ENCODE data around the gene MEX3A. TPM values are rescaled to one million over a fixed set of nuclear protein-coding genes. Genes with fewer than 3 reads are reported as not detected.
A peak's percentile ranks its signal among the peaks of the same experiment; 100 is the strongest.

Gene MEX3A
- total RNA-seq, 1 experiment from 2014 or later = 68.0 TPM

- Mint-ChIP-seq H3K4me3 (no peak overlapping the region), H3K9me3 (no peaks in the 10 kb centered on the region), H3K27me3 (ENCODE audit: low read depth) (no peaks in the 10 kb centered on the region), H3K36me3 (ENCODE audit: insufficient read depth in 1 of 3, low read depth in 3 of 3) (peaks cover 0 to 9% (median 2%) of the 10 kb centered on the region in 3 experiments; a peak in 3 of 7 replicates), H3K4me1 (peaks cover 56 to 66% of the 10 kb centered on the region in 2 experiments), H3K27ac (peak overlapping the region in 1 of 3 experiments; percentile 98; a peak in 2 of 7 replicates)
- Histone ChIP-seq H2BK5ac (ENCODE audit: insufficient read length, low read length) (no peak overlapping the region), H2BK12ac (ENCODE audit: insufficient read length, low read depth, low read length) (no peak overlapping the region), H3K4ac (ENCODE audit: low read depth, low read length) (no peak overlapping the region), H3K4me1 (ENCODE audit: insufficient read depth, low read length) (peaks cover 5% of the 10 kb centered on the region; the same call in 1 of the 2 replicates), H3K9ac (ENCODE audit: extremely low read depth, insufficient read length, low read length) (no peak overlapping the region), H4K20me1 (ENCODE audit: control insufficient read depth, insufficient read depth, insufficient read length) (no peaks in the 10 kb centered on the region), H3K27ac (ENCODE audit: insufficient read length, low read depth, low read length) (no peak overlapping the region), H2AFZ (ENCODE audit: low read length) (no peak overlapping the region), H3K23me2 (ENCODE audit: insufficient read length, low read depth, low read length, poor library complexity, severe bottlenecking) (no peaks in the 10 kb centered on the region), H2BK15ac (ENCODE audit: low read depth, low read length) (no peak overlapping the region), H3K56ac (ENCODE audit: insufficient read length, low read depth, low read length) (no peak overlapping the region), H3K79me2 (ENCODE audit: insufficient read depth, low read length) (no peaks in the 10 kb centered on the region), H3K18ac (ENCODE audit: insufficient read length, low read depth, low read length) (no peak overlapping the region), H3K79me1 (ENCODE audit: insufficient read depth, low read depth, low read length, poor library complexity, severe bottlenecking) (no peaks in the 10 kb centered on the region), H2BK20ac (ENCODE audit: low read depth, low read length, poor library complexity, severe bottlenecking) (no peak overlapping the region), H2AK5ac (ENCODE audit: insufficient read length, low read length) (no peak overlapping the region), H4K91ac (ENCODE audit: insufficient read length, low read depth, low read length) (no peak overlapping the region), H3K23ac (ENCODE audit: insufficient read length, low read depth, low read length) (no peak overlapping the region), H3T11ph (ENCODE audit: low read length) (no peak overlapping the region), H3K27me3 (ENCODE audit: insufficient read depth, low read length) (no peaks in the 10 kb centered on the region), H3K14ac (ENCODE audit: insufficient read depth, low read length) (no peak overlapping the region), H2BK120ac (ENCODE audit: low read depth, low read length, poor library complexity, severe bottlenecking) (no peak overlapping the region), H3K4me2 (ENCODE audit: insufficient read depth, insufficient read length, low read length) (no peak overlapping the region), H4K5ac (ENCODE audit: insufficient read length, low read depth, low read length) (no peak overlapping the region), H3K9me3 (ENCODE audit: control insufficient read depth, low read depth, low read length) (no peaks in the 10 kb centered on the region), H4K8ac (replicated peaks; ENCODE audit: insufficient read length, low read depth, low read length) (no peak overlapping the region)
- WGBS (ENCODE audit: extremely low coverage, insufficient read length, low lambda C conversion rate) = no CpG with 5 or more reads among the region's 4 CpGs
- DNase-seq = no peak
- TF ChIP-seq CTCF (conservative IDR thresholded peaks at IDR 0.05) = no peak
Measured at GRCh38 chr1:156122086-156122485, 39.8 kb upstream of the MEX3A start.

Measured in H9 (cell line).